ENCODE data around the gene AP1S3.
"Not testable (repeated sequence)": the region's sequence is repeated elsewhere in the genome, so short reads cannot be mapped to it uniquely, and the experiment has no call there.

The AP1S3 gene

GRCh38 chr2:223837287-223838061 lies at the start of gene AP1S3:
TSS of gene AP1S3 (minus strand) at chr2:223837582. CDS start at chr2:223837450, 132 bp downstream.
- DNase-seq (ENCODE audit: low read depth, low spot score) = peak; percentile 27

- DNase-seq (ENCODE audit: low read depth, low spot score) = no peak
These were observed 49.7 kb upstream of the AP1S3 start for GRCh38 chr2:223887127-223887526.

GRCh38 chr2:223886726-223887125 lies 49.3 kb upstream of the AP1S3 start:
- DNase-seq (ENCODE audit: low read depth, low spot score) = no peak

- no peak for DNase-seq (ENCODE audit: low read depth, low spot score)
These were observed 47.0 kb upstream of the AP1S3 start for GRCh38 chr2:223884399-223884798.

- DNase-seq (ENCODE audit: low read depth, low spot score) = no peak
These were observed 45.3 kb upstream of the AP1S3 start for GRCh38 chr2:223882715-223883114.

- no peak for DNase-seq (ENCODE audit: low read depth, low spot score)
These were observed 43.4 kb upstream of the AP1S3 start for GRCh38 chr2:223880796-223881195.

- no peak for DNase-seq (ENCODE audit: low read depth, low spot score)
These were observed 40.5 kb upstream of the AP1S3 start for GRCh38 chr2:223877721-223878410.

GRCh38 chr2:223873672-223874071 lies 36.3 kb upstream of the AP1S3 start:
- DNase-seq (ENCODE audit: low read depth, low spot score) = no peak

GRCh38 chr2:223872772-223873171 lies 35.4 kb upstream of the AP1S3 start:
- not testable (repeated sequence) for DNase-seq (ENCODE audit: low read depth, low spot score)

- DNase-seq (ENCODE audit: low read depth, low spot score) = not testable (repeated sequence)
These were observed 34.3 kb upstream of the AP1S3 start for GRCh38 chr2:223871661-223872060.

GRCh38 chr2:223870840-223871611 lies 33.6 kb upstream of the AP1S3 start:
- DNase-seq (ENCODE audit: low read depth, low spot score) = no peak

GRCh38 chr2:223868005-223868404 lies 30.6 kb upstream of the AP1S3 start:
- no peak for DNase-seq (ENCODE audit: low read depth, low spot score)

GRCh38 chr2:223865907-223866508 lies 28.6 kb upstream of the AP1S3 start:
- no peak for DNase-seq (ENCODE audit: low read depth, low spot score)

- DNase-seq (ENCODE audit: low read depth, low spot score) = no peak
These were observed 27.7 kb upstream of the AP1S3 start for GRCh38 chr2:223865124-223865523.

GRCh38 chr2:223863491-223863890 lies 26.1 kb upstream of the AP1S3 start:
- no peak for DNase-seq (ENCODE audit: low read depth, low spot score)

- DNase-seq (ENCODE audit: low read depth, low spot score) = no peak
These were observed 23.7 kb upstream of the AP1S3 start for GRCh38 chr2:223860809-223861738.

- DNase-seq (ENCODE audit: low read depth, low spot score) = no peak
These were observed 21.7 kb upstream of the AP1S3 start for GRCh38 chr2:223859070-223859469.

- no peak for DNase-seq (ENCODE audit: low read depth, low spot score)
These were observed 19.2 kb upstream of the AP1S3 start for GRCh38 chr2:223856584-223856983.

GRCh38 chr2:223856021-223856420 lies 18.6 kb upstream of the AP1S3 start:
- DNase-seq (ENCODE audit: low read depth, low spot score) = no peak

- no peak for DNase-seq (ENCODE audit: low read depth, low spot score)
These were observed 18.0 kb upstream of the AP1S3 start for GRCh38 chr2:223855426-223855825.

- DNase-seq (ENCODE audit: low read depth, low spot score) = no peak
These were observed 17.4 kb upstream of the AP1S3 start for GRCh38 chr2:223854741-223855140.
